Measurements from ENCODE around the gene MMP13.
"Not testable (repeated sequence)": the region's sequence is repeated elsewhere in the genome, so short reads cannot be mapped to it uniquely, and the experiment has no call there.

The MMP13 gene

DNA sequence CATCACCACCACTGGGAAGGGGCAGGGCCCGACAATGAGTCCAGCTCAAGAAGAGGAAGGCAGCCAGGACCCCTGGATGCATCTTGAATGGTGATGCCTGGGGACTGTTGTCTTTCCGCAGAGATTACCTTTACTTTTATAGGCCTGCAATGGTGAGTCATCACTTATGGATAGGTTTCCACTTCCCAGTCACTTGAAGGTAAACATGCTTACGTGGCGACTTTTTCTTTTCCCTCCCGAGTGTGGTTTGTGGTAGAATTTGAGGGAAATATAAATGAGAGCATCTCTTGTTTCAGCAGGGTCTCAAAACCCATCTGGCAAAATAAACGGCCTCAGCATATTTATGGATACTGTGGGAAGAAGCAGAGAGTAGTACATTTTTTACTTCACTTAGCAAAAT is at the start of gene MMP13:
Gene MMP13 (minus strand): TSS at position 109 of the 400 bp plus-strand sequence. CDS start 27 bp downstream, at position 82.
- peak; percentile 10 for DNase-seq (ENCODE audit: low read depth)
- TF ChIP-seq, protein P1, sequence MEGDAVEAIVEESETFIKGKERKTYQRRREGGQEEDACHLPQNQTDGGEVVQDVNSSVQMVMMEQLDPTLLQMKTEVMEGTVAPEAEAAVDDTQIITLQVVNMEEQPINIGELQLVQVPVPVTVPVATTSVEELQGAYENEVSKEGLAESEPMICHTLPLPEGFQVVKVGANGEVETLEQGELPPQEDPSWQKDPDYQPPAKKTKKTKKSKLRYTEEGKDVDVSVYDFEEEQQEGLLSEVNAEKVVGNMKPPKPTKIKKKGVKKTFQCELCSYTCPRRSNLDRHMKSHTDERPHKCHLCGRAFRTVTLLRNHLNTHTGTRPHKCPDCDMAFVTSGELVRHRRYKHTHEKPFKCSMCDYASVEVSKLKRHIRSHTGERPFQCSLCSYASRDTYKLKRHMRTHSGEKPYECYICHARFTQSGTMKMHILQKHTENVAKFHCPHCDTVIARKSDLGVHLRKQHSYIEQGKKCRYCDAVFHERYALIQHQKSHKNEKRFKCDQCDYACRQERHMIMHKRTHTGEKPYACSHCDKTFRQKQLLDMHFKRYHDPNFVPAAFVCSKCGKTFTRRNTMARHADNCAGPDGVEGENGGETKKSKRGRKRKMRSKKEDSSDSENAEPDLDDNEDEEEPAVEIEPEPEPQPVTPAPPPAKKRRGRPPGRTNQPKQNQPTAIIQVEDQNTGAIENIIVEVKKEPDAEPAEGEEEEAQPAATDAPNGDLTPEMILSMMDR (IDR thresholded peaks at IDR 0.05; ENCODE audit: control insufficient read depth, extremely low read depth, insufficient read depth): no peak
- no peak within 1 kb of the TSS for H3K4me3 ChIP-seq (ENCODE audit: low read depth, low read length)

DNA sequence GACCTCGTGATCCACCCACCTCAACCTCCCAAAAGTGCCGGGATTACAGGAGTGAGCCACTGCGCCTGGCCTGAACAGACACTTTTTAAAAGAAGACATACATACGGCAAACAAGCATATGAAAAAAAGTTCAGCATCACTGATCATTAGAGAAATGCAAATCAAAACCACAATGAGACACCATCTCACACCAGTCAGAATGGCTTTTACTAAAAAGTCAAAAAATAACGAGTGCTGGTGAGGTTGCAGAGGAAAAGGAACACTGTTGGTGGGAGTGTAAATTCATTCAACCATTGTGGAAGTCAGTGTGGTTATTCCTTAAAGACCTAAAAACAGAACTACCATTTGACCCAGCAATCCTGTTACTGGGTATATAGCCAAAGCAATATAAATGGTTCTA is 48.7 kb upstream of the MMP13 start:
- H3K4me3 ChIP-seq (ENCODE audit: low read depth, low read length); DNase-seq (ENCODE audit: low read depth): not testable (repeated sequence)

DNA sequence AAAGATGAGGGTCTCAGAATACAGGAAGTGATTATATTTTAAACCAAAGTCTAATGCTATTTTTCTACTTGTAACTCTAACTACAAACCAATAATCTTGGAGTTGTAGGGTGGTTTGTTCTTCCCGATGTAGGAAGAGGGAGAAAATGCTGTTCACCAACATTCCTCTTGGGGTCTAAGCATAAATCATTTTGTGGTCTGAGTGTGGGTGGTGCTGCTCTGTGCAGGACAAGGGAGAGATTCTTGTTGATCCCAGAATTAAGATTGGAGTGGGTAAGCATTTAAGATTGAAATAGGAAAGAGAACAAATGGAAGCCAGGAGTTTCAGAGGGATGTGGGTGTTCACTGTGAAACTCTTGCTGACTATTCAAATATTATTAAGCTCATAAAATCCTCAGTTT is 38.6 kb upstream of the MMP13 start:
- no peak for DNase-seq (ENCODE audit: low read depth)
- no peak overlapping the region for H3K4me3 ChIP-seq (ENCODE audit: low read depth, low read length)
- TF ChIP-seq, protein P1 (IDR thresholded peaks at IDR 0.05; ENCODE audit: control insufficient read depth, extremely low read depth, insufficient read depth): no peak

DNA sequence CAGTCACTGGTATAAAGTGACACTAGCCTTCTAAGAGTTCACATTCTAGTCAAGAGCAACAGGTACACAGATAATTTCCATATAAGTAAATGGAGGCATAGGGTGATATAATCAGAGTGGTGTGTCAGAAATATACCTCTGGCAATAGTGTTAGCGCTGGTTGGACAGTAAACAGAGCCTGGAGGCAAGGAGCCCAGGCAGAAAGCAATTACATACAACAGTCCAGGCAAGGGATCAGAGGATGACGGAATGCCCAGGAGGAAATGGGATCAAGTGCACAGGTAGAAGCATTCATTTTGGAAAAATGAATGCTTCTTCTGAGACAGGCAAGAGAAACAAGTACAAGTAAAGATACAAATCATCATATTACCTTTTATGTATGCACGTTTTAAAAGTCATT is 36.2 kb upstream of the MMP13 start:
- H3K4me3 ChIP-seq (ENCODE audit: low read depth, low read length): no peak overlapping the region
- DNase-seq (ENCODE audit: low read depth): peak; percentile 70
- TF ChIP-seq, protein P1 (IDR thresholded peaks at IDR 0.05; ENCODE audit: control insufficient read depth, extremely low read depth, insufficient read depth): no peak

DNA sequence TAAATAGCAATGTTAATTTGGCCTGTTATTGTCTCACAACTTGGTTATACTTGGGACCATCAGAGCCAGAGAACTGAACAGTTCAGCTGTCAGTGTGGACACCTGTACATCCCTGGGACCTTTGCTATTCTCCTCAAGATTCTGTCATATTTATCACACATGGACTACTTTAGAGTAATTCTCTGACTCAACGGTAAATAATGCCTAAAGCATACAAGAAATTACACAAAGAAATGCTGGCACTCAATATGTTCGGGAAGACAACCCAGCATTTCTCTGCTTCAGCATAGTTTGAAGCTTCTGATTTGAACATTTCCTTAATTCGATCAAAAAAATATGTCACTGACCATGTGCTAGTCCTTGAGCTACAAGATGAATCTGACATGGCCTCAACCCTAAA is 34.6 kb upstream of the MMP13 start:
- TF ChIP-seq, protein P1 (IDR thresholded peaks at IDR 0.05; ENCODE audit: control insufficient read depth, extremely low read depth, insufficient read depth): no peak
- H3K4me3 ChIP-seq (ENCODE audit: low read depth, low read length): no peak overlapping the region
- DNase-seq (ENCODE audit: low read depth): no peak

DNA sequence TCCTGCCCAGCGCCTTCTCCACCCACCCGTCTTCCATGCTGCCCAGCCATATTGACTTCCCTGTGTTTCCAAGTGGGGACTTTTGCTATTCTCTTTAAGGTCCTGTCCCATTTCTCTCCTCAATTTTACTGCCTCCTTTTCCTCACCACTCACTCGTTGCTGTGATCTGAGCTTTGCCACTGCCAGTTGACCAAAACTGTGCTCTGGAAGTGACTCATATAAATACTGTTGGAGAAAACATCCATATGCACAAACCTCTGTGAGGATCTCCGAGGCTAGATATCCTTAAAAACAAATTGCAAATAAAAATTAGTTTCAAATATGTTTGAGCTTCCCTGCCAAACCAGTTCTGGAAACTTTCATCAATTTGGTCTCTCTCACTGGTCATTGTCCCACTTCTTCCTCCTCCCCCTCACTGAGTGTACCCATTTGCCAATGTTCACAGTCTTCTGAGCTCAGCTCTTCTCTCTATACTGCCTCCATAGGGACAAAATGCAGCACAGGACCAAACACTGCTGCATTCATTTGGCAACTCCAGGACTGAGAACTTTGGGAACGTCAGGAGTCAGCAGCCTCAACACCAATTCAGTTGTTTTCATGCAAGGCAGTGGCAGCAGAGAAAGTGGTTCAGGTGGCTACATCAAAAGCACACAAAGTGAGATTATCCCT is 34.0 kb upstream of the MMP13 start:
- DNase-seq (ENCODE audit: low read depth): no peak
- TF ChIP-seq, protein P1 (IDR thresholded peaks at IDR 0.05; ENCODE audit: control insufficient read depth, extremely low read depth, insufficient read depth): no peak
- H3K4me3 ChIP-seq (ENCODE audit: low read depth, low read length): no peak overlapping the region

DNA sequence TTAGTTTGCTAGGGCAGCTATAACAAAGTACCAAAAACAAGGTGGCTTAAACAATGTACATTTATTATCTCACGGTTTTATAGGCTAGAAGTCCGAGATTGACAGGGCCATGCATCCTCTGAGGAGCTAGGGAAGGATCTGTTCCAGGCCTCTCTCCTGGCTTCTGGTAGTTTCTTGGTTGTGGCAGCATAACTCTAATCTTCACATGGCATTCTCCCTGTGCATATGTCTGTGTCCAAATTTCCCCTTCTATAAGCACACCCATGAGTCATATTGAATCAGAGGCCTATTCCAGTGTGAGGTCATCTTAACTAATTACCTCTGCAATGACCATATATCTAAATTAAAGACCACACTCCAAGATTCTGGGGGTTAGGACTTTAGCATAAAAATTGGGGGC is 31.3 kb upstream of the MMP13 start:
- DNase-seq (ENCODE audit: low read depth): no peak
- no peak overlapping the region for H3K4me3 ChIP-seq (ENCODE audit: low read depth, low read length)
- TF ChIP-seq, protein P1 (IDR thresholded peaks at IDR 0.05; ENCODE audit: control insufficient read depth, extremely low read depth, insufficient read depth): no peak
